Glutamatergic neuron (in vitro differentiated cells): Measurements from ENCODE around the gene IL2RA. TPM values are rescaled to one million over a fixed set of nuclear protein-coding genes. Genes with fewer than 3 reads are reported as not detected.
"Not testable (repeated sequence)": the region's sequence is repeated elsewhere in the genome, so short reads cannot be mapped to it uniquely, and the experiment has no call there.

Experiments used
- DNase-seq: peaks from one replicate; pipeline ENCODE4 v3.0.0; 2022
- H3K27ac Mint-ChIP-seq: one replicate; pipeline ENCODE4 v1.8.0; 2020; ENCODE audit warnings: mild to moderate bottlenecking, mixed read lengths, inconsistent platforms; ENCODE audit not compliant: unreplicated experiment
- H3K27me3 Mint-ChIP-seq: one replicate; pipeline ENCODE4 v1.8.0; 2020; ENCODE audit warnings: mild to moderate bottlenecking, moderate library complexity, mixed read lengths, inconsistent platforms; ENCODE audit not compliant: unreplicated experiment
- H3K36me3 Mint-ChIP-seq: one replicate; pipeline ENCODE4 v1.8.0; 2020; ENCODE audit warnings: mild to moderate bottlenecking, mixed read lengths, inconsistent platforms; ENCODE audit not compliant: unreplicated experiment
- H3K4me1 Mint-ChIP-seq: one replicate; pipeline ENCODE4 v1.8.0; 2020; ENCODE audit warnings: mild to moderate bottlenecking, low read depth, mixed read lengths, inconsistent platforms; ENCODE audit not compliant: unreplicated experiment
- H3K4me3 Mint-ChIP-seq: one replicate; pipeline ENCODE4 v1.8.0; 2020; ENCODE audit warnings: mild to moderate bottlenecking, mixed read lengths, inconsistent platforms; ENCODE audit not compliant: unreplicated experiment
- H3K9me3 Mint-ChIP-seq: one replicate; pipeline ENCODE4 v1.8.0; 2020; ENCODE audit warnings: mild to moderate bottlenecking, moderate library complexity, mixed read lengths, inconsistent platforms; ENCODE audit not compliant: unreplicated experiment
- long read RNA-seq: library from polyadenylated mRNA; unstranded; transcript quantifications from one replicate; pipeline ENCODE4 v2.0.0, GENCODE V29; 2020; ENCODE audit not compliant: unreplicated experiment
- total RNA-seq: library from RNA; stranded (reverse); fragmentation: NEBNext Ultra II Directional; extraction: Animal tissue kit (Norgen Biotek cat#: 25700); gene quantifications from one replicate; pipeline ENCODE4 v1.2.1, GENCODE V29; 2021; ENCODE audit not compliant: unreplicated experiment
- TF ChIP-seq, protein P1 (sequence below): fragments of 200-600 bp; sonication (generic); IDR thresholded peaks from one replicate; pipeline ENCODE4 v1.5.0; 2021; ENCODE audit not compliant: partially characterized antibody, unreplicated experiment

Gene IL2RA
- not detected for total RNA-seq
- long read RNA-seq = 0 reads

DNA sequence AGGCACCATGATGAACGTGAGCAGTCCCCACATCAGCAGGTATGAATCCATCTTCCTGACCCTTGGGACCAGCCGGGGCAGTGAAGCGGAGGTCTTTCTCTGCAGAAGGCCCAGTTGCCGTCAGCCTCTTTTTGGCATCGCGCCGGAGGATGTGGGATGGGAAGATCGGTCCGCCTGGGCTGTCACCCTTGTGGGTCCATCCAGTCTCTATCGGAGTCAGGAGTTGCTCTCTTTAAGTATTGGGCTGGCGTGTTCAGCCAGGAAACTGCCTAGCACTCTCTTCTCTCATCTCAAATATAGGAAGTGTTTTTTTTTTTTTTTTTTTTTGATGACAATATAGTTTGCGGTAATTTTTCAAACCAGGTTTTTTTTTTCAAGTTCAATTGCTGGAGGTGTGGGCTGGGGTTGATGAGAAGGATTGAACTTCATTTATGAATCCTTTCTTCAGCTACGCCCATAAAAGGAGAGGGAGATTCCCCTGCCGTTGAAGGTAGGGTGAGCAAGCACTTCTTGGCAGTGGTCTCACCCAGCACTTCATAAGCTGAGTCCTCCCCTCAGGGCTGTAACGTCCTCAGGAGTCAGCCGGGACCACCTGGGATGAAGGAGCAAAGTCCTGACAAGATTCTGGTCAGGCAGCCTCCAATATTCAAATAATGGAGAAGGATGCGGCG lies at the start of gene IL2RA:
Gene IL2RA (minus strand): TSS at position 267 of the 671 bp plus-strand sequence. CDS start 216 bp downstream, at position 51.
- Mint-ChIP-seq H3K4me3 (no peak within 1 kb of the TSS), H3K36me3 (no peaks in the 10 kb centered on the region), H3K4me1 (no peaks in the 10 kb centered on the region), H3K27me3 (peaks cover 2% of the 10 kb centered on the region), H3K27ac (no peak within 1 kb of the TSS), H3K9me3 (peaks cover 2% of the 10 kb centered on the region)
- TF ChIP-seq, protein P1, sequence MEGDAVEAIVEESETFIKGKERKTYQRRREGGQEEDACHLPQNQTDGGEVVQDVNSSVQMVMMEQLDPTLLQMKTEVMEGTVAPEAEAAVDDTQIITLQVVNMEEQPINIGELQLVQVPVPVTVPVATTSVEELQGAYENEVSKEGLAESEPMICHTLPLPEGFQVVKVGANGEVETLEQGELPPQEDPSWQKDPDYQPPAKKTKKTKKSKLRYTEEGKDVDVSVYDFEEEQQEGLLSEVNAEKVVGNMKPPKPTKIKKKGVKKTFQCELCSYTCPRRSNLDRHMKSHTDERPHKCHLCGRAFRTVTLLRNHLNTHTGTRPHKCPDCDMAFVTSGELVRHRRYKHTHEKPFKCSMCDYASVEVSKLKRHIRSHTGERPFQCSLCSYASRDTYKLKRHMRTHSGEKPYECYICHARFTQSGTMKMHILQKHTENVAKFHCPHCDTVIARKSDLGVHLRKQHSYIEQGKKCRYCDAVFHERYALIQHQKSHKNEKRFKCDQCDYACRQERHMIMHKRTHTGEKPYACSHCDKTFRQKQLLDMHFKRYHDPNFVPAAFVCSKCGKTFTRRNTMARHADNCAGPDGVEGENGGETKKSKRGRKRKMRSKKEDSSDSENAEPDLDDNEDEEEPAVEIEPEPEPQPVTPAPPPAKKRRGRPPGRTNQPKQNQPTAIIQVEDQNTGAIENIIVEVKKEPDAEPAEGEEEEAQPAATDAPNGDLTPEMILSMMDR = no peak
- DNase-seq = no peak

DNA sequence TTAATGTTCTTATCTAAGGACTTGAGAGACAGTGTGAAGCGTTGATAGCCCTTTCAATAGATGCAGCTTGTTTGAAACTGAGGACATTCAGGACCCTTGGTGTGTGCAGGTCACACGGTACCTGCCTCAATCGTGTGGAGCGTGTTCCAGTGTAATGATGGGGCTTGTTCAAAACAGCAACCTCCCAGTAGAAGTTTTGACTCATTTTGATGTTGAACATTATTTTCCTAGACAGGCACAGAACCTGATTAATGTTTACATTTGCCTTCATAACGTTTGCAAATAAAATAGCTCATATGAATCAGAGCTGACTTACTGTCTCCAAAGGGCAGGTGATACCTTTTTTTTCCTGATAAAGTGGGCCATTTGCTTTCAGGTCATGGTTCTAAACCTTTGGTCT lies 48.0 kb upstream of the IL2RA start:
- Mint-ChIP-seq H3K36me3 (no peaks in the 10 kb centered on the region), H3K4me1 (peaks cover 10% of the 10 kb centered on the region), H3K4me3 (no peak overlapping the region), H3K27me3 (no peaks in the 10 kb centered on the region), H3K9me3 (peaks cover 6% of the 10 kb centered on the region), H3K27ac (no peak overlapping the region)
- TF ChIP-seq, protein P1 = no peak
- no peak for DNase-seq

GRCh38 chr10:6109444-6109775 lies 47.2 kb upstream of the IL2RA start:
- Mint-ChIP-seq H3K27ac (peak overlapping the region; percentile 7), H3K36me3 (no peaks in the 10 kb centered on the region), H3K4me3 (no peak overlapping the region), H3K9me3 (peaks cover 4% of the 10 kb centered on the region), H3K4me1 (peaks cover 16% of the 10 kb centered on the region), H3K27me3 (no peaks in the 10 kb centered on the region)
- DNase-seq = no peak
- TF ChIP-seq, protein P1 = no peak

GRCh38 chr10:6108631-6109443 lies 46.7 kb upstream of the IL2RA start:
- TF ChIP-seq, protein P1 = peak; percentile 88
- Mint-ChIP-seq H3K27me3 (no peaks in the 10 kb centered on the region), H3K9me3 (peaks cover 3% of the 10 kb centered on the region), H3K4me3 (no peak overlapping the region), H3K27ac (no peak overlapping the region), H3K36me3 (no peaks in the 10 kb centered on the region), H3K4me1 (peaks cover 20% of the 10 kb centered on the region)
- no peak for DNase-seq

DNA sequence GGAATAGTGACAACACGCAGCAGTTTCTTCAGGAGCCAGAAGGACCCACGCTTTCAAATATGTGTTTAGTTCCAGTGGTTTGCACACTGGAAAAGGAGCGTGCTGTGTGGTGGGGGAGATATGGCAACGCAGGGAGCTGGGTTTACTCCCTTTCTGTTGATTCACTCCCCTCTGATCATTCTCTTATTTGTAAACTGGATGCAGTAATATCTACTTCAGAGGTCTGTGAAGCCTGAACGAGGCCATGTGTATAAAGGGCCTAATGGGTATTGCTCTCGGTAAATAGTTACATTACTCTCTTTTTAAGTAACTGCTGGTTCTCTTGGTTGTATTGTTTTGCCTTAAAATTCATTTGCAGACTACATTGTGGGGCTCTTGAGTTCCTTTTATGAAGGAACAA lies 45.9 kb upstream of the IL2RA start:
- no peak overlapping the region for H3K4me3 Mint-ChIP-seq
- peaks cover 3% of the 10 kb centered on the region for H3K9me3 Mint-ChIP-seq
- H3K36me3 Mint-ChIP-seq = no peaks in the 10 kb centered on the region
- no peak overlapping the region for H3K27ac Mint-ChIP-seq
- DNase-seq = no peak
- H3K4me1 Mint-ChIP-seq = peaks cover 25% of the 10 kb centered on the region
- TF ChIP-seq, protein P1 = no peak
- no peaks in the 10 kb centered on the region for H3K27me3 Mint-ChIP-seq

GRCh38 chr10:6107616-6108015 lies 45.4 kb upstream of the IL2RA start:
- H3K27me3 Mint-ChIP-seq, H3K9me3 Mint-ChIP-seq, H3K36me3 Mint-ChIP-seq, H3K27ac Mint-ChIP-seq, H3K4me3 Mint-ChIP-seq, DNase-seq: not testable (repeated sequence)
- peaks cover 29% of the 10 kb centered on the region for H3K4me1 Mint-ChIP-seq
